ENCODE measurements around the gene DST. TPM values are rescaled to one million over a fixed set of nuclear protein-coding genes. Genes with fewer than 3 reads are reported as not detected.
"Not testable (repeated sequence)": the region's sequence is repeated elsewhere in the genome, so short reads cannot be mapped to it uniquely, and the experiment has no call there.

DST gene
- total RNA-seq, 1 donor from 2014 or later: 124 TPM

DNA sequence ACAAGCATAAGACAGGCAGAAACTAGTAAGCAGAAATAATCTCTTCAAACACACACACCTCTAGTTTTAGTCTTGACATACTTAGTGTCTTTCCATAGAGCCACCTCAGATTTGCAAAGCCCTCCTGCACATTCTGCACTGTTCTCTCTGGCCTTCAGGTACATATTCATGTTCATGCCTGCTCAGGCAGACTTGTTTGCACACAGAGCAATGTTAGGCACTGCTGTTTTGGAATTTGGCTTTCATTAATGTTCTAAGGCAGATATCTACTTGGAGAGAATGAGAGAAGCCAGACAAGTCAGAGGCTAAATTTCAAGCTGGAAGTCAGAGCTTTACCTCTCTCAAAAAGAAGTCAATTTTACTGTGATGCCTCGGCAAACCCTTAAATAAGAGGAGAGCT is 21.3 kb upstream of the DST start:
- H3K36me3 Mint-ChIP-seq (ENCODE audit: low read depth): no peaks in the 10 kb centered on the region
- TF ChIP-seq, protein P1, sequence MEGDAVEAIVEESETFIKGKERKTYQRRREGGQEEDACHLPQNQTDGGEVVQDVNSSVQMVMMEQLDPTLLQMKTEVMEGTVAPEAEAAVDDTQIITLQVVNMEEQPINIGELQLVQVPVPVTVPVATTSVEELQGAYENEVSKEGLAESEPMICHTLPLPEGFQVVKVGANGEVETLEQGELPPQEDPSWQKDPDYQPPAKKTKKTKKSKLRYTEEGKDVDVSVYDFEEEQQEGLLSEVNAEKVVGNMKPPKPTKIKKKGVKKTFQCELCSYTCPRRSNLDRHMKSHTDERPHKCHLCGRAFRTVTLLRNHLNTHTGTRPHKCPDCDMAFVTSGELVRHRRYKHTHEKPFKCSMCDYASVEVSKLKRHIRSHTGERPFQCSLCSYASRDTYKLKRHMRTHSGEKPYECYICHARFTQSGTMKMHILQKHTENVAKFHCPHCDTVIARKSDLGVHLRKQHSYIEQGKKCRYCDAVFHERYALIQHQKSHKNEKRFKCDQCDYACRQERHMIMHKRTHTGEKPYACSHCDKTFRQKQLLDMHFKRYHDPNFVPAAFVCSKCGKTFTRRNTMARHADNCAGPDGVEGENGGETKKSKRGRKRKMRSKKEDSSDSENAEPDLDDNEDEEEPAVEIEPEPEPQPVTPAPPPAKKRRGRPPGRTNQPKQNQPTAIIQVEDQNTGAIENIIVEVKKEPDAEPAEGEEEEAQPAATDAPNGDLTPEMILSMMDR (conservative IDR thresholded peaks at IDR 0.05): no peak
- no peaks in the 10 kb centered on the region for H3K27me3 Mint-ChIP-seq (ENCODE audit: low read depth)
- H3K4me1 Mint-ChIP-seq: peaks cover 23% of the 10 kb centered on the region
- H3K4me3 Mint-ChIP-seq: no peak overlapping the region
- no peak for DNase-seq (ENCODE audit: low read depth, low spot score)
- no peaks in the 10 kb centered on the region for H3K9me3 Mint-ChIP-seq
- no peak overlapping the region for H3K27ac Mint-ChIP-seq (ENCODE audit: unreplicated experiment)

DNA sequence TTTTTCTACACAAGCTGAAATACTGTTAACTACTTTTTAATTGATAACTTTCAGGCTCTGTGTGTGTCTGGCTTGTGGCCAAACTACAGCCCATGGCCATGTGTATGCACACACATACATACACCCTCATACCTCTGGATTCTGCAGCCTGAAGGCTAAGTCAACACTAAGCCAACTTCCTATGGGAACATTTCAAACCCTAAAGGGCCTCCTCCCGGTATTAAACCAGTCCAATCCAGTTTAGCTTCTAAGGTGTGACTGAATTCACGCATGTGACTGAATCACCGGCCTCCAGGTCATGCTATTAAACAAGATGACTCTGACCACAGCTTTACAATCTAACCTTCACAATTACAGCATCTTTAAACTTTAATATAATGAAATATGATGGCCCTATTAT is 20.7 kb upstream of the DST start:
- TF ChIP-seq, protein P1 (conservative IDR thresholded peaks at IDR 0.05): no peak
- H3K27ac Mint-ChIP-seq (ENCODE audit: unreplicated experiment): no peak overlapping the region
- H3K36me3 Mint-ChIP-seq (ENCODE audit: low read depth): peaks cover under 1% of the 10 kb centered on the region
- no peaks in the 10 kb centered on the region for H3K9me3 Mint-ChIP-seq
- no peak overlapping the region for H3K4me3 Mint-ChIP-seq
- no peaks in the 10 kb centered on the region for H3K27me3 Mint-ChIP-seq (ENCODE audit: low read depth)
- H3K4me1 Mint-ChIP-seq: peaks cover 23% of the 10 kb centered on the region
- DNase-seq (ENCODE audit: low read depth, low spot score): no peak

- H3K36me3 Mint-ChIP-seq (ENCODE audit: low read depth); H3K27ac Mint-ChIP-seq (ENCODE audit: unreplicated experiment); DNase-seq (ENCODE audit: low read depth, low spot score); H3K4me3 Mint-ChIP-seq; H3K9me3 Mint-ChIP-seq; H3K27me3 Mint-ChIP-seq (ENCODE audit: low read depth): not testable (repeated sequence)
- peaks cover 23% of the 10 kb centered on the region for H3K4me1 Mint-ChIP-seq
Measured at GRCh38 chr6:56661338-56661737, 18.6 kb upstream of the DST start.

GRCh38 chr6:56660381-56660730 is 17.7 kb upstream of the DST start:
- H3K27me3 Mint-ChIP-seq (ENCODE audit: low read depth): no peaks in the 10 kb centered on the region
- no peak for DNase-seq (ENCODE audit: low read depth, low spot score)
- no peaks in the 10 kb centered on the region for H3K9me3 Mint-ChIP-seq
- no peak overlapping the region for H3K4me3 Mint-ChIP-seq
- TF ChIP-seq, protein P1 (conservative IDR thresholded peaks at IDR 0.05): no peak
- no peak overlapping the region for H3K27ac Mint-ChIP-seq (ENCODE audit: unreplicated experiment)
- H3K36me3 Mint-ChIP-seq (ENCODE audit: low read depth): peaks cover 3% of the 10 kb centered on the region
- H3K4me1 Mint-ChIP-seq: peaks cover 23% of the 10 kb centered on the region

- Mint-ChIP-seq H3K9me3 (no peaks in the 10 kb centered on the region), H3K27ac (ENCODE audit: unreplicated experiment) (no peak overlapping the region), H3K4me1 (peaks cover 23% of the 10 kb centered on the region), H3K36me3 (ENCODE audit: low read depth) (peaks cover 3% of the 10 kb centered on the region), H3K27me3 (ENCODE audit: low read depth) (no peaks in the 10 kb centered on the region), H3K4me3 (no peak overlapping the region)
- TF ChIP-seq, protein P1 (conservative IDR thresholded peaks at IDR 0.05): no peak
- no peak for DNase-seq (ENCODE audit: low read depth, low spot score)
Measured at GRCh38 chr6:56659721-56660380, 17.2 kb upstream of the DST start.

DNA sequence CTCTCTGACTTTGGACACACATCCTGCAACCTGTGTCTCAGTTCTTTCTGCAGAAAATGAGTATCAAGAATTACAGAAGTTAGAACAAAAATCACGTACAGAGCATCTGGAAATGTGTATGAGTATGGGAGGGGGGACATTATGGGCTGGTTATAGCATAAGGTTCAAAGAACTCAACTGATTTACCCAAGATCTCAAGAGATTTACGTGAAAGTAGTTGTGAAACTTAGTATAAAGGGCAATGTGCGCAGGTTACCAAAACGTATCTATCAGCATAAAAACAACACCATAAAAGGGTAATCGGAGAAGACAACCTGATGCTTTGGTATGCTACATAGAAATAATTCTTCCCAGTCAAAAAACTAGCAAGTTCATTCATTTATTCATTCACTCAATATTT is 15.6 kb upstream of the DST start:
- no peaks in the 10 kb centered on the region for H3K9me3 Mint-ChIP-seq
- peaks cover 26% of the 10 kb centered on the region for H3K4me1 Mint-ChIP-seq
- TF ChIP-seq, protein P1 (conservative IDR thresholded peaks at IDR 0.05): no peak
- H3K27ac Mint-ChIP-seq (ENCODE audit: unreplicated experiment): no peak overlapping the region
- no peak overlapping the region for H3K4me3 Mint-ChIP-seq
- H3K36me3 Mint-ChIP-seq (ENCODE audit: low read depth): peaks cover 3% of the 10 kb centered on the region
- H3K27me3 Mint-ChIP-seq (ENCODE audit: low read depth): no peaks in the 10 kb centered on the region
- DNase-seq (ENCODE audit: low read depth, low spot score): no peak
